MM.1S (cell line): ENCODE results near the gene C7.

ENCODE experiments used
- DNase-seq: peaks from one replicate; pipeline ENCODE4 v3.0.0-alpha.2; 2015
- H2AFZ ChIP-seq: fragments of 300-600 bp; sonication (generic); 2 replicates; pipeline ENCODE4 v1.6.0; 2016; ENCODE audit warnings: antibody characterized with exemption, low read length
- H3F3A ChIP-seq: fragments of 300-600 bp; sonication (generic); 2 replicates; pipeline ENCODE4 v1.6.1; 2016; ENCODE audit warnings: mild to moderate bottlenecking, antibody characterized with exemption, low read length, moderate library complexity, mixed read lengths; ENCODE audit not compliant: insufficient read depth
- H3K27ac ChIP-seq: fragments of 300-600 bp; sonication (generic); 2 replicates; pipeline ENCODE4 v1.5.1; 2016; ENCODE audit warnings: mild to moderate bottlenecking, low read length
- H3K27me3 ChIP-seq: fragments of 300-600 bp; sonication (generic); replicated peaks from 2 replicates; pipeline ENCODE4 v1.6.0; 2016; ENCODE audit warnings: low read length; ENCODE audit not compliant: insufficient read depth
- H3K36me3 ChIP-seq: fragments of 300-600 bp; sonication (generic); replicated peaks from 2 replicates; pipeline ENCODE4 v1.6.1; 2016; ENCODE audit warnings: mild to moderate bottlenecking, low read length, mixed read lengths; ENCODE audit not compliant: insufficient read depth
- H3K4me1 ChIP-seq: fragments of 300-600 bp; sonication (generic); 2 replicates; pipeline ENCODE4 v1.6.1; 2016; ENCODE audit warnings: low read length, mixed read lengths
- H3K4me2 ChIP-seq: fragments of 300-600 bp; sonication (generic); 2 replicates; pipeline ENCODE4 v1.6.0; 2016; ENCODE audit warnings: low read depth, low read length
- H3K4me3 ChIP-seq: fragments of 300-600 bp; sonication (generic); 2 replicates; pipeline ENCODE4 v1.5.1; 2016; ENCODE audit warnings: low read length, mixed read lengths
- H3K79me2 ChIP-seq: fragments of 300-600 bp; sonication (generic); 2 replicates; pipeline ENCODE4 v1.6.1; 2016; ENCODE audit warnings: mixed run types, low read length, mixed read lengths
- H3K9ac ChIP-seq: fragments of 300-600 bp; sonication (generic); 2 replicates; pipeline ENCODE4 v1.6.1; 2016; ENCODE audit warnings: low read length, mixed read lengths
- H3K9me2 ChIP-seq: fragments of 300-600 bp; sonication (generic); replicated peaks from 2 replicates; pipeline ENCODE4 v1.6.1; 2016; ENCODE audit warnings: mild to moderate bottlenecking, low read length, mixed read lengths; ENCODE audit not compliant: insufficient read depth
- H3K9me3 ChIP-seq: fragments of 300-600 bp; sonication (generic); replicated peaks from 2 replicates; pipeline ENCODE4 v1.6.1; 2016; ENCODE audit warnings: mild to moderate bottlenecking, low read length, mixed read lengths; ENCODE audit not compliant: insufficient read depth
- H4K20me1 ChIP-seq: fragments of 300-600 bp; sonication (generic); 2 replicates; pipeline ENCODE4 v1.6.1; 2016; ENCODE audit warnings: mild to moderate bottlenecking, low read length, moderate library complexity, mixed read lengths; ENCODE audit not compliant: insufficient read depth
- EZH2 ChIP-seq: fragments of 300-600 bp; sonication (generic); optimal IDR thresholded peaks from 2 replicates; pipeline ENCODE3; 2017; ENCODE audit warnings: low read depth, mild to moderate bottlenecking, antibody characterized with exemption, low read length, mixed read lengths
- EZH2phosphoT487 ChIP-seq: fragments of 300-600 bp; sonication (generic); IDR thresholded peaks from 2 replicates; pipeline ENCODE4 v1.6.1; 2018; ENCODE audit warnings: antibody characterized with exemption, low read length
- TF ChIP-seq, protein P1 (sequence below): fragments of 300-600 bp; sonication (generic); IDR thresholded peaks from 2 replicates; pipeline ENCODE4 v1.5.1; 2016; ENCODE audit warnings: antibody characterized with exemption, low read length, mixed read lengths

The C7 gene

DNA sequence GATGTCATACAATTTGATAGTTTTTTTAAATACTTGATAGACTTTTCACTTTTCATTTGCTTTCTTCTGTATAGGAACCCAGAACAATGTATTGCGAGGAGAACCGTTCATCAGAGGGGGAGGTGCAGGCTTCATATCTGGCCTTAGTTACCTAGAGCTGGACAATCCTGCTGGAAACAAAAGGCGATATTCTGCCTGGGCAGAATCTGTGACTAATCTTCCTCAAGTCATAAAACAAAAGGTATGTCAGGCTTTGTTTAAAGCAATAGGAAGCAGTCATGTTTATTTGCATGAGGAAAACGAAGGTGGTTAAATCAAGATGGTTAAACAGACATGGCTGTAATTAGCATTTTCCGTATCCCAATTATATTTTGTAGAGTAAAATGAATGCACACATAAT, 46.0 kb downstream of the C7 start:
- Histone ChIP-seq H3K9me3 (no peaks in the 10 kb centered on the region), H3K4me3 (no peak overlapping the region), H3K9me2 (no peaks in the 10 kb centered on the region), H3K9ac (no peak overlapping the region), H4K20me1 (no peaks in the 10 kb centered on the region), H2AFZ (no peak overlapping the region), H3F3A (no peaks in the 10 kb centered on the region), H3K4me2 (no peak overlapping the region), H3K36me3 (no peaks in the 10 kb centered on the region), H3K79me2 (no peaks in the 10 kb centered on the region), H3K4me1 (no peaks in the 10 kb centered on the region), H3K27me3 (no peaks in the 10 kb centered on the region), H3K27ac (no peak overlapping the region)
- DNase-seq: no peak
- TF ChIP-seq EZH2phosphoT487 (no peak), EZH2 (no peak)
- TF ChIP-seq, protein P1, sequence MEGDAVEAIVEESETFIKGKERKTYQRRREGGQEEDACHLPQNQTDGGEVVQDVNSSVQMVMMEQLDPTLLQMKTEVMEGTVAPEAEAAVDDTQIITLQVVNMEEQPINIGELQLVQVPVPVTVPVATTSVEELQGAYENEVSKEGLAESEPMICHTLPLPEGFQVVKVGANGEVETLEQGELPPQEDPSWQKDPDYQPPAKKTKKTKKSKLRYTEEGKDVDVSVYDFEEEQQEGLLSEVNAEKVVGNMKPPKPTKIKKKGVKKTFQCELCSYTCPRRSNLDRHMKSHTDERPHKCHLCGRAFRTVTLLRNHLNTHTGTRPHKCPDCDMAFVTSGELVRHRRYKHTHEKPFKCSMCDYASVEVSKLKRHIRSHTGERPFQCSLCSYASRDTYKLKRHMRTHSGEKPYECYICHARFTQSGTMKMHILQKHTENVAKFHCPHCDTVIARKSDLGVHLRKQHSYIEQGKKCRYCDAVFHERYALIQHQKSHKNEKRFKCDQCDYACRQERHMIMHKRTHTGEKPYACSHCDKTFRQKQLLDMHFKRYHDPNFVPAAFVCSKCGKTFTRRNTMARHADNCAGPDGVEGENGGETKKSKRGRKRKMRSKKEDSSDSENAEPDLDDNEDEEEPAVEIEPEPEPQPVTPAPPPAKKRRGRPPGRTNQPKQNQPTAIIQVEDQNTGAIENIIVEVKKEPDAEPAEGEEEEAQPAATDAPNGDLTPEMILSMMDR: no peak

DNA sequence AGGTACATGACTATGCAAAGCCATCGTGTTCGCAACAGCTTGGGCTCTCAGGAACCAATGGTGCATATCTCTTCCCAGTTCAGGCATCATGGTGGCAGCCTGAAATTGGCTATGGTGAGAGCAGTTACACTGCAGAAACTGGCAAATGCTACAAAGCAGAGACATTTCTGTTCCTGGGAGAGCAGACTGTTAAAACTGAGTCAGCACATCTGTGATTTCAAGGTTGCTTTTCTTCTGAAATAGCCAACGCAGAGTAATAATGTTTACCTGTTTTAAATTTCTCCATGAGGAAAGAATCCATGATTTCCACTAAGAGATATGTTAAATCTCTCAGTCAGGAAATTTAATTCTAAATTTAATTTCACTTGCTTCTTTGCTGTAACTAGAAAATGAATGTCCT, 47.8 kb downstream of the C7 start:
- DNase-seq: no peak
- no peaks in the 10 kb centered on the region for H3K36me3 ChIP-seq
- H3K27me3 ChIP-seq: no peaks in the 10 kb centered on the region
- no peaks in the 10 kb centered on the region for H3K9me2 ChIP-seq
- H3F3A ChIP-seq: no peaks in the 10 kb centered on the region
- no peak overlapping the region for H3K4me3 ChIP-seq
- no peak overlapping the region for H3K27ac ChIP-seq
- TF ChIP-seq EZH2 (no peak), EZH2phosphoT487 (no peak)
- TF ChIP-seq, protein P1: no peak
- no peaks in the 10 kb centered on the region for H3K9me3 ChIP-seq
- no peak overlapping the region for H3K4me2 ChIP-seq
- no peaks in the 10 kb centered on the region for H3K4me1 ChIP-seq
- no peak overlapping the region for H3K9ac ChIP-seq
- no peak overlapping the region for H2AFZ ChIP-seq
- no peaks in the 10 kb centered on the region for H3K79me2 ChIP-seq
- no peaks in the 10 kb centered on the region for H4K20me1 ChIP-seq

DNA sequence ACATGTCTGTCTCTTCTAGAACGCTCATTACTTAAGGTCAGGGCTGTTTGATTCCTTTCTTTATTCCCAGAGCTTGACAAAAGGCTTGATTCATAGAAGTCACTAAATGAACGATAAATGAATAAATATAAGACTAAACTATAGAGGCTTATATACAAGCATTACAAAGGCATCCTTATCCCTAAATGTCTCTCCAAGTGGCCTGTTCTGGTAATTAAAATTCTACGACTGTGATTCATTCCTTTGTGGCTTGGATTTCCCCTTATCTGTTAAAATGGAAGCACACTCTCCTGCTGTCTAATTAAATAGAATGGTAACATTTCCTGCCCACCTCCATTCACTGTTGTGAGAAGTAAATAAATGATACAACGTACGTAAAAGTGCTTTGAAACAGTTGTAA, 49.5 kb downstream of the C7 start:
- Histone ChIP-seq H2AFZ (no peak overlapping the region), H3K79me2 (no peaks in the 10 kb centered on the region), H3K9me3 (no peaks in the 10 kb centered on the region), H3K4me3 (no peak overlapping the region), H3F3A (no peaks in the 10 kb centered on the region), H3K27me3 (no peaks in the 10 kb centered on the region), H3K9ac (no peak overlapping the region), H3K9me2 (no peaks in the 10 kb centered on the region), H3K4me2 (no peak overlapping the region), H3K4me1 (no peaks in the 10 kb centered on the region), H3K36me3 (no peaks in the 10 kb centered on the region), H3K27ac (no peak overlapping the region), H4K20me1 (no peaks in the 10 kb centered on the region)
- TF ChIP-seq EZH2phosphoT487 (no peak), EZH2 (no peak)
- TF ChIP-seq, protein P1: no peak
- no peak for DNase-seq
